Cardiac fibroblast (primary cell): Measurements from ENCODE around the gene LRBA.

Experiments used
- DNase-seq, 2 donors: peaks; one replicate each; pipeline versions ENCODE4 v3.0.0 to v3.0.0-alpha.2; 2010; ENCODE audit warnings: low read depth in 2 of 2
- H3K4me3 ChIP-seq, 2 donors: replicated peaks in 1 of 2; 1 replicate in 1 of 2; 2 replicates in 1 of 2; pipeline ENCODE4 v1.5.1; 2011; ENCODE audit warnings: low read depth in 2 of 2, low read length in 2 of 2, mild to moderate bottlenecking in 2 of 2, moderate library complexity in 1 of 2
- CTCF ChIP-seq: IDR thresholded peaks from one replicate; pipeline ENCODE4 v1.5.1; 2011; ENCODE audit warnings: low read depth, mild to moderate bottlenecking, low read length, inconsistent platforms

LRBA gene

GRCh38 chr4:150418757-150419410 lies 596.2 kb downstream of the LRBA start:
- H3K4me3 ChIP-seq: no peak overlapping the region
- TF ChIP-seq CTCF: no peak
- no peak for DNase-seq

DNA sequence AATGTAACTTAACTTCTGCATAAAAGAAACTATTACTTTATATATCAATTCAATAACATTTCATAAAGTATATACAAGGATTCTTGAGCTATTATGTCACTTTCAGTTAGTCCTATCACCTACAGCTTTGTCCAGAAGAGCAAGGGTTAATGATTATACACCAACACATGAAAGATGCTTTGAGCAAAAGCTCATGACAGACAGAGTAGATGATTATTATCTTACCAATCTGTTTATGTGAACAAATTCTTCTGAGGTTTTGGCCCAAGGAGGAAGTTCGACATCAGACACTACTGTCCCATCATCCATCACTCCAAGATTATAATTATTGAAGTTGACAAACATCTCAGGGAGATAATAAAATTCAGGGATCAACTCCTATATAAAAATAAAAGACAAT lies 599.9 kb downstream of the LRBA start:
- DNase-seq: no peak
- no peak overlapping the region for H3K4me3 ChIP-seq
- no peak for TF ChIP-seq CTCF

- H3K4me3 ChIP-seq: no peak overlapping the region
- peak; percentile 1 for TF ChIP-seq CTCF
- DNase-seq: peak; percentile 18 to 29
These were observed 603.6 kb downstream of the LRBA start for GRCh38 chr4:150411520-150411919.

- TF ChIP-seq CTCF: no peak
- H3K4me3 ChIP-seq: no peak overlapping the region
- DNase-seq: no peak
These were observed 612.2 kb downstream of the LRBA start for GRCh38 chr4:150402871-150403272.

- no peak overlapping the region for H3K4me3 ChIP-seq
- TF ChIP-seq CTCF: no peak
- DNase-seq: no peak
These were observed 613.9 kb downstream of the LRBA start for GRCh38 chr4:150401083-150401687.

- no peak for DNase-seq
- TF ChIP-seq CTCF: no peak
- H3K4me3 ChIP-seq: no peak overlapping the region
These were observed 619.2 kb downstream of the LRBA start for GRCh38 chr4:150395872-150396271.
